GM18870 (cell line): Measurements from ENCODE around the gene FBLN1.

Experiments used
- ATAC-seq: cut with Tn5 transposase; IDR thresholded peaks from one replicate; pipeline ENCODE4 v1.9.1; 2021; ENCODE audit warnings: moderate library complexity; ENCODE audit not compliant: unreplicated experiment

Gene FBLN1

GRCh38 chr22:45562537-45563361, 60.1 kb downstream of the FBLN1 start:
- no peak for ATAC-seq

DNA sequence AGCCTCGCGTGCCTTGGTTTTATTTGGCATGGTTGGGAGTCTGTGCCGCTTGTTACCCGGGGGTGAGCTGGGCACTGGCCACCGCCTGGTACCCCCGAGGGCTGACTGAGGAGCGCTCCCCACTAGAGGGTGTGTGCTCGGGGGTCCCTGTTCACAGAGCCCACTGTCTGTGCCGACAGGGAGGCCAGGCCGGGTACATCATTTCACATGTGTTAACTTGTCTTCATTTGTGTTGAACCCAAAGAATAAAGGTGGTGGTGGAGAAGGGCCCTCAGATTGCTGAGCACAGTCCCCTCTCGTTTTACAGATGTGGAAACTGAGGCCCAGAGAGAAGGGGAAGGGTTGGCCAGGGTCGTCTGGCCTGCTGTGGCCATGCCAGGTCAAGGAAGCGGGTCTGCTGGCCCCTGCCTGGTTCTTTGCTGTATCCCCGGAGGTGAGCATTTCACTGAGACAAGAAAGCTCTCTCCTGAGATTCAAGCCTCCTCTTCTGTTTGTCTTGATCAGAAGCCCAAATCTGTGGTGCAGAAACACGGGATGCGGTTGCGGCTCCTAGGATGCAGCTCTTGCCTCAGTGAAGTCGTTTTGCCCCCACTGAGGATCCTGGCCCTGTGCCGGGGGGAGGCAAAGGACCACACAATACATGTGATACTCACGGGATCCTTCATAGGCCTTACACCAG, 60.8 kb downstream of the FBLN1 start:
- no peak for ATAC-seq

DNA sequence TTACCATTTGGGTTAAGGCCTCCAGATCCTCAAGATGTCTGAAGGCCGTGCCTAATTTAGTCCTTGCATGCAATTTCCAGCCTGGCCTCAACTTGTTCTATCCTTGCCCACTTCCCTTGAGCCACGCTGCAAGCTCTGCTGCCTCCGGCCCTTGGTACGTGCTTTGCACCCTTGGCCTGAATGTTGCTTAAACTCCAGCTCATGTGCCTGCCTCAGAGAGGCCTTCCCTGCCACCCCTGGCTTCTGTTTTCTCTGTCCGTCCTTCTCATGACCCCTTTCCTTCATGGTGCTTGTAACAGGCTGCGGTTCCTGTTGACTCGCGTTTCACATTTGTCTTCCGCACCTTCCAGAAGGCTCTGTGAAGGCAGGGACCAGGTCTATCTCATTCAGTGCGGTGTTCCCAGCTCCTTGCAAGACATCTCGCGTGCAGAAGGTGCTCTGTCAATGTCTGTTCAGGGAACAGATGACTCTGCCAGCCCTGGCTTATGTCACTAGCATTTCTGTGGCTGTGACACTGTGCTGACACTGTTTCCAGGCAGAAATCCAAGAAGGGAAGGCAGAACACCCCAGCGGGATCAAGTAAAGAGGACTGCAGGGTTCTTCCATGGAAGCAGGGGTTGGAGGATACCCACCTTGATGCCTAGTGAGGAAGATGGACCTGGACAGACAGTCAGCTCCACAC, 61.8 kb downstream of the FBLN1 start:
- ATAC-seq = no peak

DNA sequence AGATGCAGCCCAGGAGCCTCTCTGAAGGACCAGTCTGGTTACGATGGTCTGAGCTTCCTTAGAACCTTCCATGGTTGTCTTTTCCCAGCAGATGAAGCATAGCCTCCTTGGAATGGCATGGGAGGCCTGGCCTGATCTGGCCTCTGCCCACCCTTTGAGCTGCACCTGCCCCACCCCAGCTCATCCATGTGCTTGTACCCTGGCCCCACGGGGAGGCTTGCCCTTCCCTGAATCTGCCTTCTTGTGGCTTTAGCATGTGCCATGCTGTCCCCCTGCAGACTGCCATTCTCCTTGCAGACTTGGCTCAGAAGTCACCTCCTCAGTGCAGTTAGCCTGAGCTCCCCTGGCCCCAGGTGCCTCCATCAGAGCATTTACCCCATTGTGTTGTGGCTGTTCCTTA, 62.5 kb downstream of the FBLN1 start:
- ATAC-seq = no peak

GRCh38 chr22:45565973-45566372, 63.3 kb downstream of the FBLN1 start:
- no peak for ATAC-seq

DNA sequence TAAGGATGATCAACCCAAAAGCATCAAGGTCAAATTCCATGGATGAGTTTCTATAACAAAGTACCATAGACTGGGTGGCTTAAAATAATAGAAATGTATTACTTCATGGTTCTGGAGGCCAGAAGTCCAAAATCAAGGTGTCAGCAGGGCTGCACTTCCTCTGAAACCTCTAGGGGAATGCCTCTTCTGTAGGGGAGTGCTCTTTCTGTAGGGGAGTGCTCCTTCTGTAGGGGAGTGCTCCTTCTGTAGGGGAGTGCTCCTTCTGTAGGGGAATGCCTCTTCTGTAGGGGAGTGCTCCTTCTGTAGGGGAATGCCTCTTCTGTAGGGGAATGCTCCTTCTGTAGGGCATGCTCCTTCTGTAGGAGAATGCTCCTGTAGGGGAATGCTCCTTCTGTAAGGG, 65.5 kb downstream of the FBLN1 start:
- ATAC-seq = no peak

DNA sequence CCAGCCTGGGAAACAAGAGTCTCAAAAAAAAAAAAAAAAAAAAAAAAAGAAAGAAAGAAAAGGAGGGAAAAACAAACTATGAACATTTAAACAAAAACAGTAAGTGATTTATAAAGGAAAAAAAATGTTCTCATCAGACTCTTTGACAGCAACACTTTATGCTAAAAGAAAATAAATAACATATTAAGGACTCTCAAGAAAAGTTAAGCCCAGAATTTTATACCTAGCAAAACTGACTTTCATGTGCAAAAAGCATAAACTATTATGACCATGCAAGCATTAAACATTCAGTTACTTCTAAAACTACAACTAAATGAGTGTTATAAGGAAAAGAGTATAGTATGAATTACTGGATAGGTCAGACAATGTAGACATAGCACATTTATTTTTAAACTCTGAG, 68.4 kb downstream of the FBLN1 start:
- ATAC-seq = no peak

DNA sequence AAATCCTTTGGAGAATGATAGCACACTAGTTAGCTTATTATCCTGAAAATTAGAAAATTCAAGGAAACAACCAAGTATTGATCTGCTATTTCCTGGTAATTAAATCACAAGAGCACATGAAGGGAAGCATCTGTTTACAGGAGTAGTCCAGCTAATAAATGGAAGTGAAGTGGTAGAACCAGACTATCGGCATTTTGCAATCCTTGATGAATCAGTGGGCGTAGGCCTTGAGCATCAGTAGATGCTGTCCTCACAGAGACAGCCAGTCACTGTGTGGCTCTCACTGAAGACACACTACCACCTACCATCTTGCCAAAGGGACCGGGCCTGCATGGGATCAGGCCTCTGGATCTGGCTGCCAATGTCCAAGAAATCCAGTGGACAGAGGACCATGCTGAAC, 69.8 kb downstream of the FBLN1 start:
- no peak for ATAC-seq

GRCh38 chr22:45574069-45574703, 71.5 kb downstream of the FBLN1 start:
- ATAC-seq = no peak

DNA sequence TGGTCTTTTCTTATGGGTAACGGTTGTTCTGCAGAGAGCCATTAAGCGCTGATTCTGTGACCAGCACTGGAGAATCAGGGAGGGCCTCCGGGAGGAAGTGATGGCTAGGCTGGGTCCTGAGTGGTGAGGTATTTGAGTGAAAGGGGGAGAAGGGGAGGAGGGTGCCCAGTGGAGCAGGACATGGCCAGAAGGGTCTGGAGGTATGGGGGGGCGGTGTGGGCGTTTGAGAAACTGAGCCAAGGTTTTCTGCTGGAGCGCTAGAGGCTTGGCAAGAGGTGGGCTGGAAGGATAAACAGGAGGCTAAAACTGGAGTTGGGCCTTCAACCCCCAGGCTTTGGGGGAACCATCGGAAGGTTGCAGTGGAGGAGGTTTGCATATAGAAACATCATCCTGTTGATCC, 72.5 kb downstream of the FBLN1 start:
- no peak for ATAC-seq

GRCh38 chr22:45575607-45576272, 73.1 kb downstream of the FBLN1 start:
- no peak for ATAC-seq

- ATAC-seq = no peak
Observed at GRCh38 chr22:45576273-45576625, 73.6 kb downstream of the FBLN1 start.

DNA sequence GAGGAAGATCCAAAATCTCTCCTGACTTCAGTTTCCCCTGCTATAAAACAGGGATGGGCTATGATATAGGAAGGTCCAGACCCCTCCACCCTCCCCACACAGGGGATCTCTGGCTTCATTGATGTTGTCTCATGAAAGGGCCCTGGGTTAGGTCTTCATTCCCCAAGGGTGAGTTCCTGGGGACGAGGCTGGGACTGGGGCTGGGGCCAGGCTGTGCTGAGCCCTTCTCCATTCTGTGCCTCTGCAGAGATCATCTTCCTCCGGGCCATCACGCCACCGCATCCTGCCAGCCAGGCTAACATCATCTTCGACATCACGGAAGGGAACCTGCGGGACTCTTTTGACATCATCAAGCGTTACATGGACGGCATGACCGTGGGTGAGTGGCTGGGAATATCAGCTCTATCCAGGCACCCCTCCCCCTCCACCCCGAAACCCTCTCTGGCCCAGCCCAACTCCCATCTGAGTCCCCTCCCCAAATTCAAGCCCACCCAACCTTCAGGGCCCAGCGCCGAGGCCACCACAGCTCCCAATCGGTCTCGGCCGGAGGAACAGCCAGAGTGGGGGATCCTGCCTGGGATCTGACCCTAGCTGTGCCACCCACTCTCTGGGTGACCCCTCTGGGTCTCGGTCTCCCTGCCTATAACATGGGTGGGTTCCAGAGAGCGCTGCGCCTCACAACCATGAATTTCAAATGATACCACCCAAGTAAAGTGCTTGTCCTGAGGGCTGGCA, 74.2 kb downstream of the FBLN1 start:
- no peak for ATAC-seq

- ATAC-seq = no peak
Observed at GRCh38 chr22:45577746-45578523, 75.3 kb downstream of the FBLN1 start.

GRCh38 chr22:45578524-45579147, 76.0 kb downstream of the FBLN1 start:
- ATAC-seq = no peak

GRCh38 chr22:45579306-45579705, 76.6 kb downstream of the FBLN1 start:
- no peak for ATAC-seq

- ATAC-seq = no peak
Observed at GRCh38 chr22:45579806-45580725, 77.4 kb downstream of the FBLN1 start.
